Pancreas (tissue), 10 donors: ENCODE measurements around the gene EXOSC10. TPM values are rescaled to one million over a fixed set of nuclear protein-coding genes. Genes with fewer than 3 reads are reported as not detected.

Experiments used
- ATAC-seq, 4 donors: fragments of 200-7000 bp; cut with Tn5 transposase; one replicate each; pipeline versions ENCODE4 v1.8.0 to v1.9.1; 2020; ENCODE audit warnings: mild to moderate bottlenecking in 4 of 4, moderate library complexity in 4 of 4
- DNase-seq, 6 donors: peaks; one replicate each; pipeline ENCODE4 v3.0.0-alpha.2; 2020
- FAIRE-seq: peaks from 2 replicates; lab custom pipeline; 2012; peaks lifted over from hg19 to GRCh38; lab: Jason Lieb, UNC
- H3K27ac ChIP-seq, 4 donors: fragments of 200-600 bp; sonication (generic); 1 replicate in 3 of 4; 2 replicates in 1 of 4; pipeline versions ENCODE4 v1.5.0 to v1.8.0; 2020
- H3K27me3 ChIP-seq, 4 donors: fragments of 200-600 bp; one replicate each; pipeline ENCODE4 v1.8.0; 2021
- H3K36me3 ChIP-seq, 3 donors: fragments of 200-600 bp; sonication (generic) in 1 of 3; one replicate each; pipeline versions ENCODE4 v1.5.0 to v1.8.0; 2020 to 2021
- H3K4me1 ChIP-seq, 3 donors: fragments of 200-600 bp; one replicate each; pipeline ENCODE4 v1.8.0; 2021
- H3K4me3 ChIP-seq, 4 donors: fragments of 200-600 bp; sonication (generic) in 2 of 4; one replicate each; pipeline versions ENCODE4 v1.5.0 to v1.8.0; 2020 to 2021
- H3K9me3 ChIP-seq, 4 donors: fragments of 200-600 bp; one replicate each; pipeline ENCODE4 v1.8.0; 2021
- WGBS, 2 donors: extraction: QIAGEN DNeasy Blood & Tissue Kit; methylation state at CpG; one replicate each; pipeline ENCODE4 v1.1.7; 2013; 5-methylcytosine and 5-hydroxymethylcytosine counted together
- intact Hi-C, 3 donors: fragments of 100-400 bp; cut with DNase I; formaldehyde crosslinking; loops; one replicate each; pipeline versions ENCODE4 v1.11.1 to v1.14.2; 2022
- polyA plus RNA-seq, 2 donors: library from polyadenylated mRNA; stranded (reverse); fragments of 200-250 nt; gene quantifications; one replicate each; pipeline ENCODE4 v1.2.3, GENCODE V29; 2013
- total RNA-seq, 6 donors: library from RNA; stranded (reverse); fragmentation: NEBNext Ultra II Directional in 4 of 6; extraction: Animal tissue kit (Norgen Biotek cat#: 25700) in 4 of 6; gene quantifications; one replicate each; pipeline versions ENCODE4 v1.2.1 to v1.2.4, GENCODE V29; 2021 to 2023
- TF ChIP-seq, protein P1 (sequence below), 4 donors: fragments of 200-600 bp; sonication (generic) in 3 of 4; IDR thresholded peaks; one replicate each; pipeline versions ENCODE4 v1.5.0 to v1.8.0; 2021; ENCODE audit warnings: antibody characterized with exemption in 4 of 4
- donor health status: healthy with polysubstance abuse.
- donor health status: DM: no; HTN: no; CAD: no; lungs with moderate emphysema.
- donor health status: DM: no; HTN: no; CAD: no.
- donor health status: control.
- donor health status: control.
- donor health status: Bipolar disorder and iron deficiency.
- donor health status: DM: yes; HTN: yes; CAD: no.
- donor health status: DM: no; HTN: no; CAD: no.
- donor health status: DM: no; HTN: no; CAD: no.
- donor health status: DM: yes; HTN: yes; CAD: no.

EXOSC10 gene
- total and polyA plus RNA-seq, 8 donors, result 16.3 to 65.1 (median 22.3) TPM

DNA sequence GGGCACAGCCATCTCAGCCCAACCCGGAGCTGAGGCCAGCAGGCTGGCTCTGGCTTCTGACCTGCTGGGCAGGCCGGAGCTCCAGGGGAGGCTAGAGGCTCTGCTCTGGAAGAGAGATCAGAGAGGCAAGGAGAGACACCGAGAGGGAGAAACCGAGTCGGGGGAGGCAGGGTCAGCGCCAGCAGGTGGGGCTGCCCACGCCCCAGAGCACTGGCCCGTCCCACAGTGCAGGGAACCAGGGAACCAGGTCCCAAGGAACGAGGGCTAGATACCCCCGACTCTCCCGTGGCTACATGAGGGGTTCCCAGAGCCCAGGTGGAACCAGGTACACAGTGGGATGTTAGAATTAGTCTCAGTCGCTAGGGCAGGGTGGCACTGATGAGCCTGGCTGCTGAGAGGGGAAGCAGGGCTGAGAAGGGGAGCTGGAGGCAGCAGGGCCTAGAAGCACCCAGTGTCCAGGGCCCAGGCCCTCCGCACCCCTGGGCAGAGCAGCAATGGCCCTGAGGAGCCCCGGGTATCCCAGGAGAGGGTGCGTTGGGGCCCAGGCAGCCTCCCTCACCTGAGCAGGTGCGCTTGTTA lies 54.7 kb downstream of the EXOSC10 start:
- FAIRE-seq (no peak), DNase-seq (peak in 1 of 6 donors; percentile 39)

GRCh38 chr1:11044086-11044848 lies 55.4 kb downstream of the EXOSC10 start:
- ATAC-seq, result no peak
- TF ChIP-seq, protein P1, sequence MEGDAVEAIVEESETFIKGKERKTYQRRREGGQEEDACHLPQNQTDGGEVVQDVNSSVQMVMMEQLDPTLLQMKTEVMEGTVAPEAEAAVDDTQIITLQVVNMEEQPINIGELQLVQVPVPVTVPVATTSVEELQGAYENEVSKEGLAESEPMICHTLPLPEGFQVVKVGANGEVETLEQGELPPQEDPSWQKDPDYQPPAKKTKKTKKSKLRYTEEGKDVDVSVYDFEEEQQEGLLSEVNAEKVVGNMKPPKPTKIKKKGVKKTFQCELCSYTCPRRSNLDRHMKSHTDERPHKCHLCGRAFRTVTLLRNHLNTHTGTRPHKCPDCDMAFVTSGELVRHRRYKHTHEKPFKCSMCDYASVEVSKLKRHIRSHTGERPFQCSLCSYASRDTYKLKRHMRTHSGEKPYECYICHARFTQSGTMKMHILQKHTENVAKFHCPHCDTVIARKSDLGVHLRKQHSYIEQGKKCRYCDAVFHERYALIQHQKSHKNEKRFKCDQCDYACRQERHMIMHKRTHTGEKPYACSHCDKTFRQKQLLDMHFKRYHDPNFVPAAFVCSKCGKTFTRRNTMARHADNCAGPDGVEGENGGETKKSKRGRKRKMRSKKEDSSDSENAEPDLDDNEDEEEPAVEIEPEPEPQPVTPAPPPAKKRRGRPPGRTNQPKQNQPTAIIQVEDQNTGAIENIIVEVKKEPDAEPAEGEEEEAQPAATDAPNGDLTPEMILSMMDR (IDR thresholded peaks at IDR 0.05), result no peak
- no peak for DNase-seq
- intact Hi-C loops, result no loop called here
- no peak overlapping the region for H3K27ac ChIP-seq
- no peak overlapping the region for H3K4me3 ChIP-seq
- H3K4me1 ChIP-seq, result no peaks in the 10 kb centered on the region
- no peak for FAIRE-seq
- H3K27me3 ChIP-seq, result no peaks in the 10 kb centered on the region
- no peaks in the 10 kb centered on the region for H3K36me3 ChIP-seq
- no peaks in the 10 kb centered on the region for H3K9me3 ChIP-seq
- WGBS, 2 donors, result 75 to 78% methylated on average over 15 to 16 of the region's 16 CpGs

More for the DNA sequence above, 54.7 kb downstream of the EXOSC10 start:
- Histone ChIP-seq H3K9me3 (no peaks in the 10 kb centered on the region), H3K4me1 (no peaks in the 10 kb centered on the region), H3K27me3 (no peaks in the 10 kb centered on the region), H3K27ac (no peak overlapping the region), H3K4me3 (no peak overlapping the region), H3K36me3 (no peaks in the 10 kb centered on the region)
- TF ChIP-seq, protein P1 (IDR thresholded peaks at IDR 0.05), result no peak
- intact Hi-C loops, result no loop called here
- WGBS, 2 donors, result 80 to 82% methylated on average over 16 of the region's 16 CpGs
- no peak for ATAC-seq

DNA sequence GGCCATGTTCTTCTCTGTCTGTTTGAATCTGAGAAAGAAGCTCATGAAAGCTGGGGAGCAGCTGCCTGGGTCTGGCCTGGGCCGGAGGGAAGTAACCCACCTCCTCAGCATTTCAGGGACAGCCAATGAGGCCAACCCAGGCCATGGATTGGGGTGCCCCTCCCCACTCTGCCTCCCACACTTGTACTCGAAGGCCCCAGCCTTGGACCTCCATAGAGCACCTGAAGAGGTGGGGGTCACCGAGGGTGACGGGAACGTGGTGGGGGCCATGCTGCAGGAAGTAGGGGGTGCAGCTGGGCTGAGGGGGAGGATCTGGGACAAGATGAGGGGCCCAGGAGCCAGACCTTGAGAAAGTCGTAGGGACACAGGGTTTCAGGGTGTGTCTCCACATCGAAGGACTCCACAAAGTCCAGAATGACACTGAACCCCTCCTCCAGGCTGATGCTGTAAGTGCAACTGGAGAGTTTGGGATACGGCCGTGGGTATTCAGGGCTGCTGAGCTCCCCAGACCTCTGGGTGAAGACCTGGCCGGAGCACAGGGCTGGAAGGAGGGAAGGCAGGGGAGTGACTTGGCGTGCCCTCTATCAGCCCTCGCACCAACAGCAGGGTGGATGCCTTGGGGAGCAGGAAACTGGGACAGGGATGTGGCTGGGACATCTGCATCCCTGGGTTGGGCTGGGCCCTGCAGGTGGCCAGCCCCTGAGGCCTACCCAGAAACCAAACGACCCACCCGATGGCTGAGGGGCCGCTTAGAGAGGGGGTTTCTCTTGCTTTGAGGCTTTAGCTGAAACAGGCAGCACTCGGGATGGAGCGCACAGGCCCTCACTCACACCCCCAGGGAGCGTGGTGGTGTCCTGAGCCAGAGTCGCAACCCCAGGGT lies 56.4 kb downstream of the EXOSC10 start:
- TF ChIP-seq, protein P1 (IDR thresholded peaks at IDR 0.05), result no peak
- FAIRE-seq, result no peak
- Histone ChIP-seq H3K27me3 (no peaks in the 10 kb centered on the region), H3K4me1 (no peaks in the 10 kb centered on the region), H3K27ac (no peak overlapping the region), H3K9me3 (no peaks in the 10 kb centered on the region), H3K4me3 (no peak overlapping the region), H3K36me3 (no peaks in the 10 kb centered on the region)
- WGBS, 2 donors, result 77 to 80% methylated on average over 19 of the region's 19 CpGs
- ATAC-seq, result no peak
- intact Hi-C loops, result no loop called here
- no peak for DNase-seq

DNA sequence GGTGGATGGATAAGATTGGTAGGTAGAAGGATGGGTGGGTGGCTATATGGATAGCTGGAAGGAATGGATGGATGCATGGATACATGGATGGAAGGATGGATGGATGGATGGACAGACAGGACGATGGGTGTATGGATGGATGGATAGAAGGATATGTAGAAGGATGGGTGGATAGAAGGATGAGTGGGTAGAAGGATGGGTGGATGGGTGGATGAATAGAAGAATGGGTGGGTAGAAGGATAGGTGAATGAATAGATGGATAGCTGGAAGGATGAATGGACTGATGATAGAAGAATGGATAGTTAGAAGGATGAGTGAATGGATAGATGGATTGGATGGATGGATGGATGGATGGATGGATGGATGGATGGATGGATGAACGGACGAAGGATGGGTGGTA lies 57.6 kb downstream of the EXOSC10 start:
- intact Hi-C loops, result no loop called here

More for the DNA sequence above, 57.6 kb downstream of the EXOSC10 start:
- no peaks in the 10 kb centered on the region for H3K4me1 ChIP-seq
- DNase-seq (no peak), FAIRE-seq (no peak), ATAC-seq (no peak)
- TF ChIP-seq, protein P1 (IDR thresholded peaks at IDR 0.05), result no peak
- WGBS, 2 donors, result 71 to 75% methylated on average over 3 of the region's 3 CpGs
- H3K4me3 ChIP-seq, result no peak overlapping the region
- H3K27me3 ChIP-seq, result no peaks in the 10 kb centered on the region
- no peaks in the 10 kb centered on the region for H3K36me3 ChIP-seq
- no peaks in the 10 kb centered on the region for H3K9me3 ChIP-seq
- H3K27ac ChIP-seq, result no peak overlapping the region
